Anterior cingulate cortex (tissue), 58 donors: ENCODE data around the gene KIF13A.
A peak's percentile ranks its signal among the peaks of the same experiment; 100 is the strongest.
"Not testable (repeated sequence)": the region's sequence is repeated elsewhere in the genome, so short reads cannot be mapped to it uniquely, and the experiment has no call there.

Source experiments
- DNase-seq, 58 donors: peaks; one replicate each; lab custom pipeline; 2025; lab: John Stamatoyannopoulos, UW

Gene KIF13A

GRCh38 chr6:17907406-17908229 lies 79.8 kb downstream of the KIF13A start:
- DNase-seq = peak in 19 of 58 donors; percentile 5 to 51 (median 20)

GRCh38 chr6:17905611-17906592 lies 81.5 kb downstream of the KIF13A start:
- no peak for DNase-seq

- no peak for DNase-seq
Measured at GRCh38 chr6:17904491-17905120, 82.8 kb downstream of the KIF13A start.

GRCh38 chr6:17902974-17903373 lies 84.5 kb downstream of the KIF13A start:
- DNase-seq = no peak

- no peak for DNase-seq
Measured at GRCh38 chr6:17901493-17901892, 85.9 kb downstream of the KIF13A start.

GRCh38 chr6:17900011-17900410 lies 87.4 kb downstream of the KIF13A start:
- DNase-seq = no peak

GRCh38 chr6:17899491-17899890 lies 87.9 kb downstream of the KIF13A start:
- no peak for DNase-seq

GRCh38 chr6:17897681-17898080 lies 89.8 kb downstream of the KIF13A start:
- no peak for DNase-seq

GRCh38 chr6:17894905-17895304 lies 92.5 kb downstream of the KIF13A start:
- DNase-seq = no peak

- DNase-seq = no peak
Measured at GRCh38 chr6:17894191-17894590, 93.2 kb downstream of the KIF13A start.

- no peak for DNase-seq
Measured at GRCh38 chr6:17892097-17892686, 95.2 kb downstream of the KIF13A start.

- DNase-seq = no peak
Measured at GRCh38 chr6:17890309-17890708, 97.1 kb downstream of the KIF13A start.

- not testable (repeated sequence) for DNase-seq
Measured at GRCh38 chr6:17889777-17890176, 97.7 kb downstream of the KIF13A start.

- DNase-seq = no peak
Measured at GRCh38 chr6:17886891-17887290, 100.5 kb downstream of the KIF13A start.

GRCh38 chr6:17885889-17886576 lies 101.4 kb downstream of the KIF13A start:
- no peak for DNase-seq

- DNase-seq = peak in 5 of 58 donors; percentile 15 to 48 (median 26)
Measured at GRCh38 chr6:17884498-17885478, 102.6 kb downstream of the KIF13A start.

GRCh38 chr6:17883665-17884497 lies 103.6 kb downstream of the KIF13A start:
- no peak for DNase-seq
